Thyroid gland (tissue), 4 donors: Measurements from ENCODE around the gene DRAM1.
"Not testable (repeated sequence)": the region's sequence is repeated elsewhere in the genome, so short reads cannot be mapped to it uniquely, and the experiment has no call there.

ENCODE experiments used
- CTCF ChIP-seq, 6 experiments: fragments of 200-600 bp in 3 of 6; fragments of 450-650 bp in 3 of 6; sonication (generic) in 3 of 6; IDR thresholded peaks; one replicate each; pipeline ENCODE4 v1.5.1; 2016 to 2019; ENCODE audit warnings: antibody characterized with exemption in 6 of 6, mild to moderate bottlenecking in 2 of 6, inconsistent platforms in 1 of 6, moderate library complexity in 1 of 6
- POLR2A ChIP-seq, 2 donors: fragments of 450-650 bp; IDR thresholded peaks; one replicate each; pipeline ENCODE4 v1.6.1; 2017; ENCODE audit warnings: antibody characterized with exemption in 2 of 2, mild to moderate bottlenecking in 2 of 2, moderate library complexity in 1 of 2

GRCh38 chr12:101867619-101868018, 9.8 kb upstream of the DRAM1 start:
- not testable (repeated sequence) for TF ChIP-seq CTCF, POLR2A (IDR thresholded peaks at IDR 0.05)
